ENCODE results near the gene MAP3K2.

Gene MAP3K2

GRCh38 chr2:127255146-127255545 is 132.6 kb downstream of the MAP3K2 start:
- no peak for DNase-seq (ENCODE audit: low read depth, low spot score)
- H3K27ac ChIP-seq = no peak overlapping the region

GRCh38 chr2:127254386-127254981 is 133.3 kb downstream of the MAP3K2 start:
- no peak for DNase-seq (ENCODE audit: low read depth, low spot score)
- no peak overlapping the region for H3K27ac ChIP-seq

All from epithelial cell of prostate (primary cell).